Measurements from ENCODE around the gene NR6A1. TPM values are rescaled to one million over a fixed set of nuclear protein-coding genes. Genes with fewer than 3 reads are reported as not detected.

NR6A1 gene
- total RNA-seq, 1 experiment from 2014 or later: 0.77 TPM

GRCh38 chr9:124491049-124491975, 279.8 kb downstream of the NR6A1 start:
- H3K36me3 ChIP-seq (ENCODE audit: low read depth, low read length): no peaks in the 10 kb centered on the region
- no peak overlapping the region for H3K27ac ChIP-seq (ENCODE audit: low read length)
- H3K79me2 ChIP-seq (ENCODE audit: low read length): no peaks in the 10 kb centered on the region
- POLR2A ChIA-PET (ENCODE audit: unreplicated experiment): no interaction called here
- H4K20me1 ChIP-seq (ENCODE audit: low read length): no peaks in the 10 kb centered on the region
- H3K4me2 ChIP-seq (ENCODE audit: low read length): no peak overlapping the region
- H3K9me3 ChIP-seq (ENCODE audit: low read length): no peaks in the 10 kb centered on the region
- no peaks in the 10 kb centered on the region for H3K9me2 ChIP-seq (replicated peaks; ENCODE audit: low read length)
- CTCF ChIA-PET: no interaction called here
- BruUV-seq (replicated peaks): no TSS peak
- no peaks in the 10 kb centered on the region for H3K27me3 ChIP-seq (ENCODE audit: low read length)
- no peak for DNase-seq
- no peaks in the 10 kb centered on the region for H3F3A ChIP-seq (ENCODE audit: low read length, unreplicated experiment)
- no peak overlapping the region for H3K9ac ChIP-seq (ENCODE audit: low read length)
- TF ChIP-seq EZH2 (IDR thresholded peaks at IDR 0.05; ENCODE audit: low read length, unreplicated experiment): no peak
- no peak for TF ChIP-seq CTCF (conservative IDR thresholded peaks at IDR 0.05; ENCODE audit: low read depth, low read length)
- TF ChIP-seq EZH2phosphoT487 (IDR thresholded peaks at IDR 0.05; ENCODE audit: borderline replicate concordance, low read length): no peak
- H3K4me1 ChIP-seq (ENCODE audit: insufficient read depth, low read length): no peaks in the 10 kb centered on the region
- H3K4me3 ChIP-seq (ENCODE audit: low read length): no peak overlapping the region
- H2AFZ ChIP-seq (ENCODE audit: low read length): no peak overlapping the region
- intact Hi-C loops (cut with micrococcal nuclease): no loop called here
- no peak for ATAC-seq

DNA sequence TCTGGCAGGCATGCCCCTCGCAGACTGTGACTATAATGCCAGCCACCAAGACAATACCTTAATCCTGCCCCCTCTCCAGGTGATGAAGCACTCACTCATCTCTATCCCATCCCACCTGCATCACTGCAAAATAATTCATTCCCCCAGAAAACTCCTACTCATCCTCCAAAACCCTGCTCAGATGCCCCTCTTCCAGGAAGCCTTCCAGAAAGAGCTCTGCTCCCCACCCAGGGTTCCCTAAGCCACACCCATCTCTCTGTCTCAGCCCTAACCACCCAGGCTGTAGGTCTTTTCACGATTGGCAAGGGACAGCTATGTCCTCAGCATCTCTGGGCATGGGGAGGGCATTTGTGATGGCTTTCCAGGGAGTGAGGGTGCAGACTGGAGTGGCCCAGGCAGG, 281.1 kb downstream of the NR6A1 start:
- no peaks in the 10 kb centered on the region for H3K9me2 ChIP-seq (replicated peaks; ENCODE audit: low read length)
- no peak for ATAC-seq
- no peak for TF ChIP-seq CTCF (conservative IDR thresholded peaks at IDR 0.05; ENCODE audit: low read depth, low read length)
- TF ChIP-seq EZH2 (IDR thresholded peaks at IDR 0.05; ENCODE audit: low read length, unreplicated experiment): no peak
- TF ChIP-seq EZH2phosphoT487 (IDR thresholded peaks at IDR 0.05; ENCODE audit: borderline replicate concordance, low read length): no peak
- no peaks in the 10 kb centered on the region for H3K27me3 ChIP-seq (ENCODE audit: low read length)
- no peak overlapping the region for H2AFZ ChIP-seq (ENCODE audit: low read length)
- DNase-seq: no peak
- H3K4me1 ChIP-seq (ENCODE audit: insufficient read depth, low read length): no peaks in the 10 kb centered on the region
- no peak overlapping the region for H3K27ac ChIP-seq (ENCODE audit: low read length)
- POLR2A ChIA-PET (ENCODE audit: unreplicated experiment): interaction anchor here (0.6 kb wide), 1 partner anchor 185 kb away, joined by 3 read pairs; no protein-coding TSS in a partner anchor
- H4K20me1 ChIP-seq (ENCODE audit: low read length): no peaks in the 10 kb centered on the region
- H3K9ac ChIP-seq (ENCODE audit: low read length): no peak overlapping the region
- no peaks in the 10 kb centered on the region for H3K9me3 ChIP-seq (ENCODE audit: low read length)
- BruUV-seq (replicated peaks): no TSS peak
- no peaks in the 10 kb centered on the region for H3K36me3 ChIP-seq (ENCODE audit: low read depth, low read length)
- H3K4me2 ChIP-seq (ENCODE audit: low read length): no peak overlapping the region
- intact Hi-C loops (cut with micrococcal nuclease): no loop called here
- no peak overlapping the region for H3K4me3 ChIP-seq (ENCODE audit: low read length)
- no peaks in the 10 kb centered on the region for H3F3A ChIP-seq (ENCODE audit: low read length, unreplicated experiment)
- no peaks in the 10 kb centered on the region for H3K79me2 ChIP-seq (ENCODE audit: low read length)
- CTCF ChIA-PET: no interaction called here

DNA sequence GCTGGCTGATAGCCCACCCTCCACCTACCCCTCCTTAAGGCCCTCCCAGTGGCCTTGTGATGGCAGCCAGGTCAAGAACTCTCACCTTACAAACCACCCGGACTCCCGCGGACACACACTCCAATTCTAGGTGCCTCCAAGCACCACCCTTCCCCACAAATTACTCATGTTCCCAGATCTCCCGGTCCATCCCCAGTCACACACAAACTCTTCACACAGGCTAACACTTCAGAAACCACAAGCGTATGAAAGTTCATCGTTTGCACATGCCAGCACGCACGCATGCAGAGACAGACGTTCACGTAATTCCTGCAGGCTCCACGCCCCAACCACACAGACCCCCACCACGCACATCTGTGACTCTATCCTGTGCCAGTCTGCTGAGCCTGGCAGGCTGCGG, 281.9 kb downstream of the NR6A1 start:
- no TSS peak for BruUV-seq (replicated peaks)
- no peak overlapping the region for H3K9ac ChIP-seq (ENCODE audit: low read length)
- no peak for ATAC-seq
- no peak for TF ChIP-seq CTCF (conservative IDR thresholded peaks at IDR 0.05; ENCODE audit: low read depth, low read length)
- TF ChIP-seq EZH2phosphoT487 (IDR thresholded peaks at IDR 0.05; ENCODE audit: borderline replicate concordance, low read length): no peak
- ChIA-PET CTCF (no interaction called here), POLR2A (ENCODE audit: unreplicated experiment) (no interaction called here)
- H3K4me3 ChIP-seq (ENCODE audit: low read length): no peak overlapping the region
- H2AFZ ChIP-seq (ENCODE audit: low read length): no peak overlapping the region
- no peak overlapping the region for H3K27ac ChIP-seq (ENCODE audit: low read length)
- no peak for DNase-seq
- H3K4me2 ChIP-seq (ENCODE audit: low read length): no peak overlapping the region
- H3K9me3 ChIP-seq (ENCODE audit: low read length): no peaks in the 10 kb centered on the region
- no peaks in the 10 kb centered on the region for H3K79me2 ChIP-seq (ENCODE audit: low read length)
- intact Hi-C loops (cut with micrococcal nuclease): no loop called here
- H3K36me3 ChIP-seq (ENCODE audit: low read depth, low read length): no peaks in the 10 kb centered on the region
- H3K4me1 ChIP-seq (ENCODE audit: insufficient read depth, low read length): no peaks in the 10 kb centered on the region
- no peaks in the 10 kb centered on the region for H3F3A ChIP-seq (ENCODE audit: low read length, unreplicated experiment)
- H3K27me3 ChIP-seq (ENCODE audit: low read length): no peaks in the 10 kb centered on the region
- no peaks in the 10 kb centered on the region for H3K9me2 ChIP-seq (replicated peaks; ENCODE audit: low read length)
- no peaks in the 10 kb centered on the region for H4K20me1 ChIP-seq (ENCODE audit: low read length)
